H1 (cell line): ENCODE measurements around the gene SERGEF. TPM values are rescaled to one million over a fixed set of nuclear protein-coding genes. Genes with fewer than 3 reads are reported as not detected.

Experiments
- CTCF ChIA-PET: fragments of 300-600 bp; sonication (Branson Sonifier 250); formaldehyde crosslinking; loops from one replicate; lab custom pipeline; 2021; ENCODE audit not compliant: partially characterized antibody; lab: Charles Lee
- POLR2A ChIA-PET: fragments of 300-600 bp; sonication (Branson Sonifier 250); formaldehyde crosslinking; loops from one replicate; lab custom pipeline; 2021; ENCODE audit warnings: inconsistent platforms; ENCODE audit not compliant: partially characterized antibody; lab: Charles Lee
- DNase-seq, 2 experiments: peaks; one replicate each; pipeline versions ENCODE4 v3.0.0 to v3.0.0-alpha.2; 2010 to 2022; ENCODE audit warnings: low spot score in 2 of 2, low read depth in 1 of 2, mixed read lengths in 1 of 2
- FAIRE-seq: peaks from 2 replicates; lab custom pipeline; 2011; peaks lifted over from hg19 to GRCh38; lab: Jason Lieb, UNC
- H2AFZ ChIP-seq: 2 replicates; pipeline ENCODE4 v1.8.1; 2012; ENCODE audit warnings: low read length, inconsistent platforms
- H2AK5ac ChIP-seq: 2 replicates; pipeline ENCODE4 v1.6.1; 2013; ENCODE audit warnings: low read depth, low read length
- H2BK120ac ChIP-seq: replicated peaks from 2 replicates; pipeline ENCODE3; 2013; ENCODE audit warnings: low read depth, low read length, inconsistent platforms
- H2BK12ac ChIP-seq: 2 replicates; pipeline ENCODE4 v1.6.1; 2013; ENCODE audit warnings: low read depth, low read length
- H2BK15ac ChIP-seq: 2 replicates; pipeline ENCODE4 v1.6.1; 2013; ENCODE audit warnings: low read length
- H2BK20ac ChIP-seq: 2 replicates; pipeline ENCODE4 v1.6.1; 2013; ENCODE audit warnings: low read length
- H2BK5ac ChIP-seq: 2 replicates; pipeline ENCODE4 v1.6.1; 2013; ENCODE audit warnings: low read depth, low read length
- H3K14ac ChIP-seq: 2 replicates; pipeline ENCODE4 v1.6.1; 2013; ENCODE audit warnings: inconsistent platforms; ENCODE audit not compliant: insufficient read length
- H3K18ac ChIP-seq: 2 replicates; pipeline ENCODE4 v1.6.1; 2013; ENCODE audit warnings: low read length; ENCODE audit errors: extremely low read depth
- H3K23ac ChIP-seq: 2 replicates; pipeline ENCODE4 v1.6.1; 2013; ENCODE audit warnings: inconsistent platforms; ENCODE audit not compliant: insufficient read length
- H3K23me2 ChIP-seq: 2 replicates; pipeline ENCODE4 v1.6.1; 2013; ENCODE audit warnings: low read depth, low read length
- H3K27ac ChIP-seq: 2 replicates; pipeline ENCODE4 v1.6.1; 2011; ENCODE audit warnings: low read depth, low read length, inconsistent platforms
- H3K27me3 ChIP-seq, 4 experiments: replicated peaks in 1 of 4; 1 replicate in 1 of 4; 2 replicates in 3 of 4; pipeline versions ENCODE4 v1.6.1 to v1.8.1; 2011 to 2013; ENCODE audit warnings: low read length in 3 of 4, mild to moderate bottlenecking in 3 of 4, inconsistent platforms in 2 of 4, mixed read lengths in 2 of 4, moderate library complexity in 1 of 4; ENCODE audit not compliant: control insufficient read depth in 3 of 4, insufficient read depth in 3 of 4; ENCODE audit errors: extremely low read depth in 1 of 4
- H3K36me3 ChIP-seq, 4 experiments: 2 replicates each; pipeline versions ENCODE4 v1.6.1 to v1.8.1; 2011 to 2013; ENCODE audit warnings: mild to moderate bottlenecking in 4 of 4, low read length in 3 of 4, moderate library complexity in 2 of 4, control low read depth in 1 of 4, inconsistent platforms in 1 of 4; ENCODE audit not compliant: insufficient read depth in 4 of 4, control insufficient read depth in 2 of 4
- H3K4ac ChIP-seq: replicated peaks from 2 replicates; pipeline ENCODE3; 2013; ENCODE audit warnings: low read length, low read depth, mixed read lengths, inconsistent platforms; ENCODE audit not compliant: insufficient read length
- H3K4me1 ChIP-seq, 4 experiments: replicated peaks in 1 of 4; 1 replicate in 1 of 4; 2 replicates in 3 of 4; pipeline versions ENCODE4 v1.6.1 to v1.8.1; 2011 to 2013; ENCODE audit warnings: low read length in 3 of 4, inconsistent platforms in 2 of 4, mixed read lengths in 1 of 4; ENCODE audit not compliant: insufficient read depth in 4 of 4, control insufficient read depth in 3 of 4
- H3K4me2 ChIP-seq, 2 experiments: 2 replicates each; pipeline versions ENCODE4 v1.6.1 to v1.8.1; 2011 to 2013; ENCODE audit warnings: low read depth in 2 of 2, low read length in 2 of 2, control low read depth in 1 of 2, inconsistent platforms in 1 of 2, mild to moderate bottlenecking in 1 of 2; ENCODE audit not compliant: insufficient read depth in 1 of 2
- H3K4me3 ChIP-seq, 4 experiments: fragments of 200-600, 300-600 bp in 1 of 4; sonication (generic), shearing (Covaris generic), sonication (Bioruptor Twin) in 1 of 4; 2 replicates each; pipeline versions ENCODE4 v1.5.1 to v1.8.1; 2011 to 2016; ENCODE audit warnings: low read length in 4 of 4, low read depth in 3 of 4, control low read depth in 2 of 4, inconsistent platforms in 2 of 4, mild to moderate bottlenecking in 2 of 4, mixed read lengths in 1 of 4, moderate library complexity in 1 of 4; ENCODE audit not compliant: insufficient read depth in 2 of 4; ENCODE audit errors: extremely low read depth in 1 of 4
- H3K56ac ChIP-seq: replicated peaks from 2 replicates; pipeline ENCODE3; 2013; ENCODE audit warnings: low read depth, mild to moderate bottlenecking, mixed read lengths, low read length, inconsistent platforms; ENCODE audit not compliant: insufficient read length
- H3K79me1 ChIP-seq: 2 replicates; pipeline ENCODE4 v1.6.1; 2013; ENCODE audit warnings: low read depth, low read length, control low read depth
- H3K79me2 ChIP-seq, 2 experiments: 2 replicates each; pipeline versions ENCODE4 v1.6.1 to v1.8.1; 2012 to 2013; ENCODE audit warnings: low read length in 2 of 2, mild to moderate bottlenecking in 2 of 2, inconsistent platforms in 1 of 2; ENCODE audit not compliant: insufficient read depth in 2 of 2, control insufficient read depth in 1 of 2
- H3K9ac ChIP-seq, 4 experiments: replicated peaks in 1 of 4; 1 replicate in 1 of 4; 2 replicates in 3 of 4; pipeline versions ENCODE4 v1.6.1 to v1.8.1; 2011 to 2013; ENCODE audit warnings: low read depth in 3 of 4, low read length in 3 of 4, control low read depth in 2 of 4, mild to moderate bottlenecking in 2 of 4, moderate library complexity in 2 of 4, inconsistent platforms in 1 of 4; ENCODE audit errors: extremely low read depth in 1 of 4
- H3K9me3 ChIP-seq, 2 experiments: 2 replicates each; pipeline versions ENCODE4 v1.6.1 to v1.8.1; 2012 to 2013; ENCODE audit warnings: mild to moderate bottlenecking in 2 of 2, moderate library complexity in 2 of 2, control low read depth in 1 of 2, inconsistent platforms in 1 of 2, low read depth in 1 of 2, low read length in 1 of 2, mixed read lengths in 1 of 2; ENCODE audit not compliant: insufficient read depth in 2 of 2
- H4K20me1 ChIP-seq, 2 experiments: replicated peaks in 1 of 2; 2 replicates each; pipeline versions ENCODE3 to v1.8.1; 2011 to 2013; ENCODE audit warnings: inconsistent platforms in 2 of 2, low read length in 2 of 2, mild to moderate bottlenecking in 1 of 2; ENCODE audit not compliant: insufficient read depth in 2 of 2, control insufficient read depth in 1 of 2
- H4K5ac ChIP-seq: 2 replicates; pipeline ENCODE4 v1.6.1; 2013; ENCODE audit warnings: low read length, low read depth, mixed read lengths, inconsistent platforms; ENCODE audit not compliant: insufficient read length
- H4K8ac ChIP-seq: 2 replicates; pipeline ENCODE4 v1.8.0; 2013; ENCODE audit warnings: mild to moderate bottlenecking, moderate library complexity, low read length, inconsistent platforms; ENCODE audit not compliant: insufficient read depth; ENCODE audit errors: extremely low read depth
- H4K91ac ChIP-seq: replicated peaks from 2 replicates; pipeline ENCODE3; 2013; ENCODE audit warnings: low read length, mixed read lengths, inconsistent platforms; ENCODE audit not compliant: insufficient read length
- ASH2L ChIP-seq: fragments of 200-600, 300-600 bp; sonication (generic); IDR thresholded peaks from one replicate; pipeline ENCODE4 v1.7.1; 2017; ENCODE audit warnings: low read length
- BACH1 ChIP-seq: IDR thresholded peaks from 2 replicates; pipeline ENCODE4 v1.6.1; 2012; ENCODE audit warnings: low read length, improper control_type of control experiment
- BCL11A ChIP-seq, 2 experiments: IDR thresholded peaks; one replicate each; pipeline ENCODE4 v1.6.1; 2011; ENCODE audit warnings: low read depth in 2 of 2, low read length in 2 of 2, mild to moderate bottlenecking in 2 of 2
- CHD2 ChIP-seq: IDR thresholded peaks from 2 replicates; pipeline ENCODE4 v1.6.1; 2012; ENCODE audit warnings: low read length, improper control_type of control experiment
- EGR1 ChIP-seq: IDR thresholded peaks from 2 replicates; pipeline ENCODE4 v1.6.1; 2011; ENCODE audit warnings: low read depth, low read length, borderline replicate concordance
- MAFK ChIP-seq: IDR thresholded peaks from 2 replicates; pipeline ENCODE4 v1.6.1; 2012; ENCODE audit warnings: low read depth, mild to moderate bottlenecking, improper control_type of control experiment, low read length
- NANOG ChIP-seq: IDR thresholded peaks from 2 replicates; pipeline ENCODE4 v1.6.1; 2011; ENCODE audit warnings: low read length, low read depth, mild to moderate bottlenecking, inconsistent platforms; ENCODE audit not compliant: insufficient read depth, poor library complexity, severe bottlenecking
- POLR2A ChIP-seq, 2 experiments: IDR thresholded peaks; 1 replicate in 1 of 2; 2 replicates in 1 of 2; pipeline ENCODE4 v1.6.1; 2011; ENCODE audit warnings: low read depth in 2 of 2, low read length in 2 of 2, mild to moderate bottlenecking in 2 of 2; ENCODE audit errors: control extremely low read depth in 1 of 2
- RAD21 ChIP-seq, 2 experiments: IDR thresholded peaks in 1 of 2; conservative IDR thresholded peaks in 1 of 2; 2 replicates each; pipeline ENCODE4 v1.6.1; 2011; ENCODE audit warnings: low read depth in 2 of 2, low read length in 2 of 2, improper control_type of control experiment in 1 of 2, inconsistent platforms in 1 of 2, mild to moderate bottlenecking in 1 of 2, moderate library complexity in 1 of 2
- RNF2 ChIP-seq: fragments of 200-900, 300-1000 bp; sonication (generic); IDR thresholded peaks from 2 replicates; pipeline ENCODE4 v1.7.1; 2016; ENCODE audit warnings: borderline replicate concordance, low read depth, mild to moderate bottlenecking, antibody characterized with exemption, low read length; ENCODE audit not compliant: poor library complexity, severe bottlenecking; ENCODE audit errors: missing control alignments
- RXRA ChIP-seq: IDR thresholded peaks from 2 replicates; pipeline ENCODE4 v1.6.1; 2011; ENCODE audit warnings: low read depth, mild to moderate bottlenecking, low read length, moderate library complexity; ENCODE audit not compliant: insufficient read depth
- SAP30 ChIP-seq: fragments of 300-600 bp; sonication (generic); IDR thresholded peaks from 2 replicates; pipeline ENCODE4 v1.7.1; 2012; ENCODE audit warnings: low read length, moderate library complexity, mild to moderate bottlenecking, inconsistent platforms; ENCODE audit not compliant: insufficient read depth, insufficient replicate concordance
- SRF ChIP-seq: IDR thresholded peaks from 2 replicates; pipeline ENCODE4 v1.6.1; 2011; ENCODE audit warnings: mild to moderate bottlenecking, low read depth, low read length, moderate library complexity
- TAF1 ChIP-seq: IDR thresholded peaks from 2 replicates; pipeline ENCODE4 v1.6.1; 2011; ENCODE audit warnings: mild to moderate bottlenecking, low read depth, low read length
- TCF12 ChIP-seq: IDR thresholded peaks from 2 replicates; pipeline ENCODE4 v1.6.1; 2011; ENCODE audit warnings: low read depth, mild to moderate bottlenecking, low read length
- WGBS, 2 experiments: shearing (Covaris generic) in 1 of 2; methylation state at CpG; one replicate each; pipeline versions ENCODE4 v1.1.6 to v1.1.7; 2013 to 2015; ENCODE audit warnings: low lambda C conversion rate in 2 of 2, mixed read lengths in 2 of 2, inconsistent platforms in 1 of 2, low coverage in 1 of 2, missing lambda C conversion rate in 1 of 2; ENCODE audit not compliant: insufficient replicate concordance in 2 of 2, insufficient coverage in 1 of 2, insufficient read length in 1 of 2; ENCODE audit errors: extremely low coverage in 1 of 2, missing lambda C conversion rate in 1 of 2; 5-methylcytosine and 5-hydroxymethylcytosine counted together
- polyA plus RNA-seq, 7 experiments: library from polyadenylated mRNA; depleted of rRNA in 3 of 7; stranded (reverse) in 5 of 7; unstranded in 2 of 7; fragments of >200 nt in 5 of 7; fragments of 200-250 nt in 2 of 7; gene quantifications; 1 replicate in 5 of 7; 2 replicates in 1 of 7; 4 replicates in 1 of 7; pipeline versions ENCODE4 v1.2.1 to v1.2.3, GENCODE V29; 2011 to 2013; ENCODE audit warnings: missing spikeins in 2 of 7, mixed read lengths in 2 of 7
- total RNA-seq: library from RNA; stranded (reverse); fragmentation: NEBNext Ultra II Directional; extraction: Animal tissue kit (Norgen Biotek cat#: 25700); gene quantifications from 2 replicates; pipeline ENCODE4 v1.2.1, GENCODE V29; 2021

The SERGEF gene
- total and polyA plus RNA-seq, 2 of the 8 experiments (the other 6 are each of a cell fraction or from before 2014, with no cell fraction given) = 16.6 to 28.8 TPM

GRCh38 chr11:17768547-17768946 lies 244.3 kb downstream of the SERGEF start:
- POLR2A ChIA-PET = no interaction called here
- H2BK5ac ChIP-seq = no peak overlapping the region
- H3K23me2 ChIP-seq = peaks cover 8% of the 10 kb centered on the region; the same call in 1 of the 2 replicates
- no peak overlapping the region for H4K91ac ChIP-seq
- no peaks in the 10 kb centered on the region for H3K79me2 ChIP-seq
- H2BK12ac ChIP-seq = no peak overlapping the region
- H3K9me3 ChIP-seq = no peaks in the 10 kb centered on the region; a peak in 1 of 4 replicates
- no peak overlapping the region for H2BK120ac ChIP-seq
- no peaks in the 10 kb centered on the region for H3K36me3 ChIP-seq
- no peak for FAIRE-seq
- H3K56ac ChIP-seq = no peak overlapping the region
- no peak overlapping the region for H2AFZ ChIP-seq
- no peak overlapping the region for H3K9ac ChIP-seq
- H3K4me2 ChIP-seq = no peak overlapping the region
- no peak overlapping the region for H2AK5ac ChIP-seq
- H3K27ac ChIP-seq = no peak overlapping the region
- H2BK20ac ChIP-seq = no peak overlapping the region
- H4K20me1 ChIP-seq = peaks cover 0 to 2% of the 10 kb centered on the region in 2 experiments
- H3K18ac ChIP-seq = no peak overlapping the region
- DNase-seq = no peak
- H3K27me3 ChIP-seq = no peaks in the 10 kb centered on the region
- H4K8ac ChIP-seq = no peak overlapping the region
- WGBS, 2 experiments = 84% methylated on average over 7 of the region's 7 CpGs; no CpG with 5 or more reads in 1 of the 2 experiments
- peaks cover 0 to 5% (median 2%) of the 10 kb centered on the region in 4 experiments; a peak in 2 of 7 replicates for H3K4me1 ChIP-seq
- H2BK15ac ChIP-seq = no peak overlapping the region
- no peak overlapping the region for H3K4ac ChIP-seq
- H3K79me1 ChIP-seq = no peaks in the 10 kb centered on the region
- no peak overlapping the region for H3K4me3 ChIP-seq
- no peak overlapping the region for H4K5ac ChIP-seq
- H3K14ac ChIP-seq = no peak overlapping the region
- CTCF ChIA-PET = interaction anchor here (0.6 to 4.2 kb wide), 12 partner anchors 9 to 212 kb away, joined by 3 to 25 read pairs (median 5); no protein-coding TSS in a partner anchor
- H3K23ac ChIP-seq = no peak overlapping the region
- TF ChIP-seq SRF = no peak
- no peak for TF ChIP-seq ASH2L
- no peak for TF ChIP-seq RNF2
- no peak for TF ChIP-seq EGR1
- no peak for TF ChIP-seq CHD2
- TF ChIP-seq SAP30 = no peak
- TF ChIP-seq POLR2A (IDR thresholded peaks at IDR 0.05; ENCODE audit: control extremely low read depth in 1 of 2, low read depth in 2 of 2, low read length in 2 of 2) = no peak
- no peak for TF ChIP-seq TCF12
- no peak for TF ChIP-seq RXRA
- TF ChIP-seq MAFK = no peak
- no peak for TF ChIP-seq TAF1
- TF ChIP-seq BCL11A (IDR thresholded peaks at IDR 0.05; ENCODE audit: low read depth in 2 of 2, low read length in 2 of 2) = no peak
- TF ChIP-seq RAD21 (IDR thresholded peaks at IDR 0.05 in 1 of 2, conservative IDR thresholded peaks at IDR 0.05 in 1 of 2; ENCODE audit: low read depth in 2 of 2, low read length in 2 of 2) = no peak
- no peak for TF ChIP-seq BACH1
- TF ChIP-seq NANOG = no peak
